Thoracic aorta (tissue), 2 donors: ENCODE results near the gene NDUFAF8. TPM values are rescaled to one million over a fixed set of nuclear protein-coding genes. Genes with fewer than 3 reads are reported as not detected.

Experiments used
- ATAC-seq: fragments of 150-250 bp; one replicate; pipeline ENCODE4 v1.8.0; 2017; ENCODE audit warnings: low read depth; ENCODE audit not compliant: insufficient number of reproducible peaks, low FRiP score
- DNase-seq: peaks from one replicate; pipeline ENCODE4 v3.0.0-alpha.2; 2020; ENCODE audit warnings: low spot score
- H3K27ac ChIP-seq, 2 donors: fragments of 200-600 bp; sonication (generic); 1 replicate in 1 of 2; 2 replicates in 1 of 2; pipeline ENCODE4 v1.5.1; 2016; ENCODE audit warnings: mild to moderate bottlenecking in 2 of 2, moderate library complexity in 2 of 2
- H3K27me3 ChIP-seq: fragments of 200-600 bp; sonication (generic); replicated peaks from 2 replicates; pipeline ENCODE4 v1.6.0; 2016; ENCODE audit warnings: mild to moderate bottlenecking; ENCODE audit not compliant: insufficient read depth
- H3K36me3 ChIP-seq: fragments of 200-600 bp; sonication (generic); one replicate; pipeline ENCODE4 v1.5.1; 2016
- H3K4me1 ChIP-seq, 2 donors: fragments of 200-600 bp; sonication (generic); 1 replicate in 1 of 2; 2 replicates in 1 of 2; pipeline versions ENCODE4 v1.5.1 to v1.6.0; 2016; ENCODE audit warnings: low read depth in 2 of 2, mild to moderate bottlenecking in 1 of 2; ENCODE audit not compliant: control insufficient read depth in 1 of 2
- H3K4me3 ChIP-seq: fragments of 200-600 bp; sonication (generic); 2 replicates; pipeline ENCODE4 v1.5.1; 2016; ENCODE audit warnings: mild to moderate bottlenecking
- H3K9me3 ChIP-seq: fragments of 200-600 bp; sonication (generic); 2 replicates; pipeline ENCODE4 v1.5.1; 2016
- total RNA-seq, 2 donors: library from RNA; depleted of rRNA; stranded (reverse); fragments of >200 nt; gene quantifications; one replicate each; pipeline versions ENCODE4 v1.1.0 to v1.2.3, GENCODE V29; 2016
- TF ChIP-seq, protein P1 (sequence below): fragments of 200-600 bp; sonication (generic); IDR thresholded peaks from one replicate; pipeline ENCODE4 v1.5.1; 2019; ENCODE audit warnings: antibody characterized with exemption

Gene NDUFAF8
- total RNA-seq, 2 donors from 2014 or later, result 17.8 to 19.5 TPM

DNA sequence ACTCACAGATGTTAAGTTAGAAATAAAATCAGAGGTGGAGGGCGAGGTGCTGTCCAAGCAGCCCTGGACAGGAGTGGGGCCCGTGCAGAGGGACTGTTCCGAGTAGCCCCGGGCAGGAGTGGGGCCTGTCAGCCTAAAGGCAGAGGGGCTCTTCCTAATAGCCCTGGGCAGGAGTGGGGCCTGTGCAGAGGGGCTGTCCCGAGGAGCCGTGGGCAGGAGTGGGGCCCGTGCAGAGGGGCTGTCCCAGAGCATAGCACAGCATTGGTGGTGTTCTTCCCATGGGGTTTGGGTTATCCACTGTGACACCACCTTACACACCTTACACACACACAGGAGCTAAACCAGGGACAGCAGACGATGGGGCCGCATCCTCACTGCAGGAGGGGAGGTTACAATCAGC, 26.8 kb upstream of the NDUFAF8 start:
- no peak for ATAC-seq
- DNase-seq, result no peak
- H3K27me3 ChIP-seq, result no peaks in the 10 kb centered on the region
- no peak overlapping the region for H3K27ac ChIP-seq
- no peaks in the 10 kb centered on the region for H3K36me3 ChIP-seq
- H3K4me1 ChIP-seq, result peaks cover 0 to 16% of the 10 kb centered on the region in 2 donors
- TF ChIP-seq, protein P1, sequence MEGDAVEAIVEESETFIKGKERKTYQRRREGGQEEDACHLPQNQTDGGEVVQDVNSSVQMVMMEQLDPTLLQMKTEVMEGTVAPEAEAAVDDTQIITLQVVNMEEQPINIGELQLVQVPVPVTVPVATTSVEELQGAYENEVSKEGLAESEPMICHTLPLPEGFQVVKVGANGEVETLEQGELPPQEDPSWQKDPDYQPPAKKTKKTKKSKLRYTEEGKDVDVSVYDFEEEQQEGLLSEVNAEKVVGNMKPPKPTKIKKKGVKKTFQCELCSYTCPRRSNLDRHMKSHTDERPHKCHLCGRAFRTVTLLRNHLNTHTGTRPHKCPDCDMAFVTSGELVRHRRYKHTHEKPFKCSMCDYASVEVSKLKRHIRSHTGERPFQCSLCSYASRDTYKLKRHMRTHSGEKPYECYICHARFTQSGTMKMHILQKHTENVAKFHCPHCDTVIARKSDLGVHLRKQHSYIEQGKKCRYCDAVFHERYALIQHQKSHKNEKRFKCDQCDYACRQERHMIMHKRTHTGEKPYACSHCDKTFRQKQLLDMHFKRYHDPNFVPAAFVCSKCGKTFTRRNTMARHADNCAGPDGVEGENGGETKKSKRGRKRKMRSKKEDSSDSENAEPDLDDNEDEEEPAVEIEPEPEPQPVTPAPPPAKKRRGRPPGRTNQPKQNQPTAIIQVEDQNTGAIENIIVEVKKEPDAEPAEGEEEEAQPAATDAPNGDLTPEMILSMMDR, result no peak
- H3K9me3 ChIP-seq, result no peaks in the 10 kb centered on the region
- H3K4me3 ChIP-seq, result no peak overlapping the region

DNA sequence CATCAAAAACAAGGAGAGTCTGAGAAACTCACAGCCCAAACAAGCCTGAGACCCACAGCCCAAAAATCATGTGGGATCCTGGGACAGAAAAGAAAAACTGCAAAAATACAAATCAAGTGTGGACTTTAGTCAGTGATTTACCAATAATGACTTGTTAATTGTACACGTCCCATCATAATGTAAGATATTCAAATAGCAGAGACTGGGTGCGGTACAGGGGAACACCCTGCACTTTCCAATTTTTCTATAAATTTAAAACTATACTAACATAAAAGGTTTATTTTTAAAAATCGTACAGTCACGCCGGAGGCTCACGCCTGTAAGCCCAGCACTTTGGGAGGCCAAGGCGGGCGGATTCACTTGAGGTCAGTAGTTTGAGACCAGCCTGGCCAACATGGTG, 25.1 kb upstream of the NDUFAF8 start:
- ATAC-seq (no peak), DNase-seq (no peak)
- Histone ChIP-seq H3K27ac (no peak overlapping the region), H3K4me1 (peaks cover 0 to 16% of the 10 kb centered on the region in 2 donors), H3K9me3 (no peaks in the 10 kb centered on the region), H3K4me3 (no peak overlapping the region), H3K36me3 (no peaks in the 10 kb centered on the region), H3K27me3 (no peaks in the 10 kb centered on the region)
- TF ChIP-seq, protein P1, result no peak

- ATAC-seq, result no peak
- Histone ChIP-seq H3K36me3 (no peaks in the 10 kb centered on the region), H3K27me3 (no peaks in the 10 kb centered on the region), H3K9me3 (no peaks in the 10 kb centered on the region), H3K27ac (no peak overlapping the region), H3K4me3 (no peak overlapping the region), H3K4me1 (peaks cover 10 to 13% of the 10 kb centered on the region in 2 donors)
- DNase-seq, result no peak
- TF ChIP-seq, protein P1, result no peak
These were observed 21.6 kb upstream of the NDUFAF8 start for GRCh38 chr17:81217491-81217890.

DNA sequence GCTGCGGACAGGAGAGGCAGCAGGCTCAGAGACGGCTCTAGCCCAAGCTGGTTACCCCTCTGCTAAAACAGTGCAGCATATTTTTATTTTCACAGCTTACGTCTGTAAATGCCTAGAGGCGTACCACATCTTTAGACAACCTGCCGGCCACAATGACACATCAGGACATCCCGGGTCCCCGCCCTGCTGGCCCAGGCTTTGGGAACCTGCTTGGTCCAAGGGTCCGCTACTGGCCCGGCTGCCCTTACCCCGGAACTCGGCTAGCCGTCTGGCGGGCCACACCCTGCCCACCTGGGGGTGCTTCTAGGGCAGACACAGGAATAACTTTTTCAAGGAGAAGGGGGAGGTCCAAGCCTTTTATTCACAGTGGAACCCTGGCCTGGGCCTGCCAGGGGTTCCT, 20.7 kb upstream of the NDUFAF8 start:
- Histone ChIP-seq H3K27ac (no peak overlapping the region), H3K4me1 (peaks cover 10 to 15% of the 10 kb centered on the region in 2 donors), H3K4me3 (no peak overlapping the region), H3K27me3 (no peaks in the 10 kb centered on the region), H3K36me3 (no peaks in the 10 kb centered on the region), H3K9me3 (no peaks in the 10 kb centered on the region)
- DNase-seq, result no peak
- TF ChIP-seq, protein P1, result no peak
- no peak for ATAC-seq

- H3K4me3 ChIP-seq, result no peak overlapping the region
- ATAC-seq (no peak), DNase-seq (no peak)
- TF ChIP-seq, protein P1, result no peak
- H3K36me3 ChIP-seq, result no peaks in the 10 kb centered on the region
- H3K9me3 ChIP-seq, result no peaks in the 10 kb centered on the region
- no peaks in the 10 kb centered on the region for H3K27me3 ChIP-seq
- peaks cover 10 to 15% of the 10 kb centered on the region in 2 donors for H3K4me1 ChIP-seq
- H3K27ac ChIP-seq, result no peak overlapping the region
These were observed 20.1 kb upstream of the NDUFAF8 start for GRCh38 chr17:81218991-81219390.
